ENCODE data around the gene ADAMTS17.

Gene ADAMTS17

GRCh38 chr15:100132309-100132708 is 209.5 kb downstream of the ADAMTS17 start:
- TF ChIP-seq POLR2A (IDR thresholded peaks at IDR 0.05; ENCODE audit: extremely low read depth, insufficient read length) (no peak), MAX (IDR thresholded peaks at IDR 0.05; ENCODE audit: low read depth, low read length) (no peak)
- TF ChIP-seq, protein P1, sequence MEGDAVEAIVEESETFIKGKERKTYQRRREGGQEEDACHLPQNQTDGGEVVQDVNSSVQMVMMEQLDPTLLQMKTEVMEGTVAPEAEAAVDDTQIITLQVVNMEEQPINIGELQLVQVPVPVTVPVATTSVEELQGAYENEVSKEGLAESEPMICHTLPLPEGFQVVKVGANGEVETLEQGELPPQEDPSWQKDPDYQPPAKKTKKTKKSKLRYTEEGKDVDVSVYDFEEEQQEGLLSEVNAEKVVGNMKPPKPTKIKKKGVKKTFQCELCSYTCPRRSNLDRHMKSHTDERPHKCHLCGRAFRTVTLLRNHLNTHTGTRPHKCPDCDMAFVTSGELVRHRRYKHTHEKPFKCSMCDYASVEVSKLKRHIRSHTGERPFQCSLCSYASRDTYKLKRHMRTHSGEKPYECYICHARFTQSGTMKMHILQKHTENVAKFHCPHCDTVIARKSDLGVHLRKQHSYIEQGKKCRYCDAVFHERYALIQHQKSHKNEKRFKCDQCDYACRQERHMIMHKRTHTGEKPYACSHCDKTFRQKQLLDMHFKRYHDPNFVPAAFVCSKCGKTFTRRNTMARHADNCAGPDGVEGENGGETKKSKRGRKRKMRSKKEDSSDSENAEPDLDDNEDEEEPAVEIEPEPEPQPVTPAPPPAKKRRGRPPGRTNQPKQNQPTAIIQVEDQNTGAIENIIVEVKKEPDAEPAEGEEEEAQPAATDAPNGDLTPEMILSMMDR (IDR thresholded peaks at IDR 0.05; ENCODE audit: low read depth, low read length) = no peak
- DNase-seq (ENCODE audit: low read depth) = no peak
- H3K4me3 ChIP-seq (ENCODE audit: low read depth, low read length) = no peak overlapping the region

DNA sequence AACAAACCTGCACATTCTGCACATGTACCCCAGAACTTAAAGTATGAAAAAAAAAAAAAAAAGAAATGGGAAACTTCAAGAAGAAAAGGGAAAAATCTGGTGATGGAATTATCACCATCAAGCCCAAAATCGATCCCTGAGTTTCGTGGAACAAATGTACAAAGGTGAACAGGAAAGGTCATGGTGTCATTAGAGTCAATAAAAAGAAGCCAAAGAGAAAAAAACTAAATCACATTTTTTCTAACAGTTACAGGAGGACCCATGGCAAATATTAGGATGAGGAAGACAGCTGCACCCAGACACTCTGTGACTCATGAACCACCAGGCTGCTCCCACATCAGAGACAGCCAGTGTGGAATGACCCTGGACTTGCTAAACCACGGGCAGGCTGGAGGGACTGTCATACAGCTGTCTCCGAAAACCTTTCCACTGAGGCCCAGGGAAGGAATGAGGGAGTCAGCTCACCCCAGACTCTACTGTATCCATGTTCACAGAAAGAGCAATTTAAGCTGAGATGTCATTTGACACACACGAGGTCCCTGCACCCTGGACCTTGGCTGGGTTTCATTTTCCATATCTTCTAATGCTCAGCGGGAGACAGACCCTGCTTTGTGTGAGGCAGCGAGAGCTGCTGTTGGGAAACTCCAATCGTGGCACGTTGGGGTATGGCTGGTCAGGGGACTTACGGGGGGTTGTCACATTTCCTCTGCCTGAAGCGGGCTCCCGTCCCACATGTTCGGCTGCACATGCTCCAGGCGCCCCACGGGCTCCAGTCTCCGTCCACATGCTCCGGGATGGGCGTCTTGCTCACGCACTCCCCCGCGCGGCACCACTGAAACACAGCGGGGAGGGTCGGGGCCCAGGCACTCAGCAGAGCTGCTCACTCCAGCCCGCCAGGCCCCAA is 210.2 kb downstream of the ADAMTS17 start:
- TF ChIP-seq, protein P1 (IDR thresholded peaks at IDR 0.05; ENCODE audit: low read depth, low read length) = no peak
- TF ChIP-seq POLR2A (IDR thresholded peaks at IDR 0.05; ENCODE audit: extremely low read depth, insufficient read length) = no peak
- TF ChIP-seq MYC (IDR thresholded peaks at IDR 0.05; ENCODE audit: low read depth, low read length) = no peak
- TF ChIP-seq MAX (IDR thresholded peaks at IDR 0.05; ENCODE audit: low read depth, low read length) = no peak
- DNase-seq (ENCODE audit: low read depth) = no peak
- no peak overlapping the region for H3K4me3 ChIP-seq (ENCODE audit: low read depth, low read length)

- TF ChIP-seq MYC (IDR thresholded peaks at IDR 0.05; ENCODE audit: low read depth, low read length) (no peak), POLR2A (IDR thresholded peaks at IDR 0.05; ENCODE audit: extremely low read depth, insufficient read length) (no peak), MAX (IDR thresholded peaks at IDR 0.05; ENCODE audit: low read depth, low read length) (no peak)
- TF ChIP-seq, protein P1 (IDR thresholded peaks at IDR 0.05; ENCODE audit: low read depth, low read length) = no peak
- H3K4me3 ChIP-seq (ENCODE audit: low read depth, low read length) = no peak overlapping the region
- DNase-seq (ENCODE audit: low read depth) = no peak
Measured at GRCh38 chr15:100129677-100130076, 212.1 kb downstream of the ADAMTS17 start.

DNA sequence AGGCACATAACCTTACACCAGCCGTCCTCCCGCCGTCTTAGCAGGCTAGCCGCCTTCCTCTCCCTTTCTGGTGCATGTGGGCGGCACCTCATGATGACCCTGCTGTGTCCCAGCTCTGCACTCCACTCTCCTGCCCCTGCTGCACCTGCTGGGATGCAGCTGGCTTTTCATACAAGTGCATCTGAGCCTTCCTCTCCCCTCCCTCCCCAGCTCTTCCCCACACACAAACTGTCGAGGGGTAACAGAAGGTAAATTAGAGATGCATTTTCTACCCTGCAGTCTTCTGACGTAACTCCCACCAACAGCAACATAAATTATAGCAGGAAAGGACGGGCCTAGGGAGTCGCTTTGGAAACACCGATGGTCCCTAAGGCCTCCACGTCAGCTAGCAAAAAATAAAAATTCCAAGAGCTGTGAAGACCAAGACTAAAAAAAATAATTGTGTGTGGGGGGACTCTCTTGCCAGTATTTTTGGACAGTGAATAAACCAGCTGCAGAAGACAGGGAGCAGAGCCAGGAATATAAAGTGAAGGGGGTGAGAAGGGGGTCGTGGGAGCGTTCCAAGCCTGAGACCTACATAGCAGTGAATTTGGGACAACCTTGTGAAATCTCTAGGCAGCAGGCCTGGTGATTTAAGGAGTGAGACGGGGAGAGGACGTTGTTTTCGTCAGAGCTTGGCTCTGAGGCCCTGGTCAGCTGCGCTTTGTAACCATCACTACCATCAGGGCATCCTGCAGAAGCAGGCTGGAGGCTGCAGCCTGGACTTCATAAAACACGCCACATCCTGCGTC is 216.2 kb downstream of the ADAMTS17 start:
- H3K4me3 ChIP-seq (ENCODE audit: low read depth, low read length) = no peak overlapping the region
- DNase-seq (ENCODE audit: low read depth) = no peak
- TF ChIP-seq, protein P1 (IDR thresholded peaks at IDR 0.05; ENCODE audit: low read depth, low read length) = no peak
- TF ChIP-seq MAX (IDR thresholded peaks at IDR 0.05; ENCODE audit: low read depth, low read length) (no peak), MYC (IDR thresholded peaks at IDR 0.05; ENCODE audit: low read depth, low read length) (no peak), POLR2A (IDR thresholded peaks at IDR 0.05; ENCODE audit: extremely low read depth, insufficient read length) (no peak)

DNA sequence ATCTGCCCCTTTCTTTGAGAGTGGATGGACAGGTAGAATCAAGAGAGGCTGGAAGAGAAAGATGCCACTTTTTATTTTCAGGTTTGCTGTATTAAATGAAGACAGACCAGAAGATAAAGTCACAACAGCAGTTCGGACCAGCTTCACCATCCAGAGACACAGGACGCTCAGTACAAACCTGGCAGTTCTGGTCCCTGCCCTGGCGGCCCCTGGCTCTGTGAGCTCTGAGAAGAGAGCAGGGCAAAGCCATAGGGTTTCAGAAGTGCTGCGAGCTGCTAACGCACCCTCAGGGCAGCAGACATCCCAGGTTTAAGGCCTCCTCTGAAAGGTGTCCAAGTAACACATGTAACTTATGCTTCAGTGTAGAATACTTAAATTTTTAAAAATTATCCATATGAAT is 216.8 kb downstream of the ADAMTS17 start:
- TF ChIP-seq, protein P1 (IDR thresholded peaks at IDR 0.05; ENCODE audit: low read depth, low read length) = no peak
- TF ChIP-seq MAX (IDR thresholded peaks at IDR 0.05; ENCODE audit: low read depth, low read length) = no peak
- TF ChIP-seq POLR2A (IDR thresholded peaks at IDR 0.05; ENCODE audit: extremely low read depth, insufficient read length) = no peak
- no peak for TF ChIP-seq MYC (IDR thresholded peaks at IDR 0.05; ENCODE audit: low read depth, low read length)
- no peak for DNase-seq (ENCODE audit: low read depth)
- no peak overlapping the region for H3K4me3 ChIP-seq (ENCODE audit: low read depth, low read length)
